ENCODE results near the gene DOCK2.
"Not testable (repeated sequence)": the region's sequence is repeated elsewhere in the genome, so short reads cannot be mapped to it uniquely, and the experiment has no call there.

DOCK2 gene

GRCh38 chr5:169637085-169637548, at the start of gene DOCK2:
Gene DOCK2 (plus strand): TSS chr5:169637275. CDS start chr5:169637327, 52 bp downstream.
- DNase-seq, result peak; percentile 68

- no peak for DNase-seq
Measured at GRCh38 chr5:169590602-169591001, 46.5 kb upstream of the DOCK2 start.

GRCh38 chr5:169591636-169592035, 45.4 kb upstream of the DOCK2 start:
- no peak for DNase-seq

- no peak for DNase-seq
Measured at GRCh38 chr5:169592937-169593650, 44.0 kb upstream of the DOCK2 start.

- no peak for DNase-seq
Measured at GRCh38 chr5:169595172-169595820, 41.8 kb upstream of the DOCK2 start.

- no peak for DNase-seq
Measured at GRCh38 chr5:169599451-169599850, 37.6 kb upstream of the DOCK2 start.

- no peak for DNase-seq
Measured at GRCh38 chr5:169602535-169602934, 34.5 kb upstream of the DOCK2 start.

GRCh38 chr5:169606279-169606678, 30.8 kb upstream of the DOCK2 start:
- no peak for DNase-seq

GRCh38 chr5:169607882-169608281, 29.2 kb upstream of the DOCK2 start:
- no peak for DNase-seq

GRCh38 chr5:169609716-169610115, 27.4 kb upstream of the DOCK2 start:
- no peak for DNase-seq

GRCh38 chr5:169610606-169611005, 26.5 kb upstream of the DOCK2 start:
- no peak for DNase-seq

GRCh38 chr5:169615561-169615960, 21.5 kb upstream of the DOCK2 start:
- no peak for DNase-seq

GRCh38 chr5:169624307-169624706, 12.8 kb upstream of the DOCK2 start:
- not testable (repeated sequence) for DNase-seq

- DNase-seq, result no peak
Measured at GRCh38 chr5:169626779-169627178, 10.3 kb upstream of the DOCK2 start.

GRCh38 chr5:169627551-169627950, 9.5 kb upstream of the DOCK2 start:
- no peak for DNase-seq

- DNase-seq, result no peak
Measured at GRCh38 chr5:169628892-169629291, 8.2 kb upstream of the DOCK2 start.

- no peak for DNase-seq
Measured at GRCh38 chr5:169629847-169630548, 7.1 kb upstream of the DOCK2 start.

GRCh38 chr5:169631360-169631759, 5.7 kb upstream of the DOCK2 start:
- no peak for DNase-seq

GRCh38 chr5:169632946-169633345, 4.1 kb upstream of the DOCK2 start:
- DNase-seq, result no peak

GRCh38 chr5:169634606-169635005, 2.5 kb upstream of the DOCK2 start:
- no peak for DNase-seq

- no peak for DNase-seq
Measured at GRCh38 chr5:169635936-169636335, 1.1 kb upstream of the DOCK2 start.

GRCh38 chr5:169636477-169637084, 494 bp upstream of the DOCK2 start:
- DNase-seq, result no peak

- peak; percentile 66 for DNase-seq
Measured at GRCh38 chr5:169637549-169638121, 560 bp downstream of the DOCK2 start.

All from stimulated activated CD4-positive, alpha-beta T cell treated with anti-CD3 and anti-CD28 coated beads, Interleukin-12 subunit alpha, Interleukin-12 subunit beta, amount 100 ng/mL, for 4 hours (primary cell).